ENCODE measurements around the gene HSPB6. TPM values are rescaled to one million over a fixed set of nuclear protein-coding genes. Genes with fewer than 3 reads are reported as not detected.

Gene HSPB6
- total and polyA plus RNA-seq, 7 donors = 4.4 to 275 (median 59.4) TPM

DNA sequence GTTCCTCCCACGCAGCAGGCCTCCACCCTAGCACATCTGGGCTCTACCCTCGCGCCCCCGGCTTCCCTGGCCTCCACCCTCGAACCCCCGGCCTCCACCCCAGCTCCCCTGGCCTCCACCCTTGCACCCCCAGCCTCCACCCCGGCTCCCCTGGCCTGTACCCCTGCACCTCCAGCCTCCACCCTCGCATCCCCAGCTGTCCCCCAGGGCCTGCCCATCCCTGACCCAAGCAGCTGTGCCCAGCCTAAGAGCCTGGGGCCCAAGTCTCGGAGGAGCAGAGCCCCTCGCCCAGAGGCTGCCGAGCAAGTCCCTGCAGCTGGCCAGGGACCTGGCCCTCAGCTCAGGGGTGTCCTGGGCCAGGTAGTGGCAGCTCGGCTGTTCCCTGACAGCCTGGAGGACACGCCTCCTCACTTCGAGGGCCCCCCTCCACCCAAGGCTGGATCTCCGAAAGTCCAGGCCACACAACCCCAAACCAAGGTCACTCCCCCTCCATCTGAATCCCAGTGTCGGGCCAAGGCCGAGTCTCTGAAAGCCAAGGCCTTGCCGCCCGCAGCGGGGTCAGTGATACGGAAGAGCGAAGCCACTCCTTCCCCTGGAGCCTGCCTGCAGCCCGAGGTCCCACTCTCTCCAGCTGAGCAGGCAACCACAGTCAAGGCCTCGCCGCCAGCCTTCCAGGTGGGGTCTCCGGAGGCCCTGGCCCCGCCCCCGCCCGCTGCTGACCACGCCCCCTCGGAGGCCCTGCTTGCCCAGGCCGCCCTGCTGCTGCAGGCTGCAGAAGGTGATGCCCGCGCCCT lies 10.7 kb upstream of the HSPB6 start:
- intact Hi-C loops (cut with DNase I) = no loop called here
- peaks cover 0 to 11% (median 0%) of the 10 kb centered on the region in 4 donors for H3K4me1 ChIP-seq
- no peaks in the 10 kb centered on the region for H3K9me3 ChIP-seq
- H3K36me3 ChIP-seq = peaks cover 0 to 36% (median 7%) of the 10 kb centered on the region in 4 donors
- no peak overlapping the region for H3K4me3 ChIP-seq
- whole genome bisulfite sequencing, 2 donors = 79 to 89% methylated on average over 34 of the region's 34 CpGs
- DNase-seq = no peak
- no peaks in the 10 kb centered on the region for H3K27me3 ChIP-seq
- H3K27ac ChIP-seq = no peak overlapping the region
- TF ChIP-seq POLR2AphosphoS5 (IDR thresholded peaks at IDR 0.05) = no peak
- no peak for TF ChIP-seq EP300 (IDR thresholded peaks at IDR 0.05)
- no peak for TF ChIP-seq POLR2A (IDR thresholded peaks at IDR 0.05)
- TF ChIP-seq, protein P1, sequence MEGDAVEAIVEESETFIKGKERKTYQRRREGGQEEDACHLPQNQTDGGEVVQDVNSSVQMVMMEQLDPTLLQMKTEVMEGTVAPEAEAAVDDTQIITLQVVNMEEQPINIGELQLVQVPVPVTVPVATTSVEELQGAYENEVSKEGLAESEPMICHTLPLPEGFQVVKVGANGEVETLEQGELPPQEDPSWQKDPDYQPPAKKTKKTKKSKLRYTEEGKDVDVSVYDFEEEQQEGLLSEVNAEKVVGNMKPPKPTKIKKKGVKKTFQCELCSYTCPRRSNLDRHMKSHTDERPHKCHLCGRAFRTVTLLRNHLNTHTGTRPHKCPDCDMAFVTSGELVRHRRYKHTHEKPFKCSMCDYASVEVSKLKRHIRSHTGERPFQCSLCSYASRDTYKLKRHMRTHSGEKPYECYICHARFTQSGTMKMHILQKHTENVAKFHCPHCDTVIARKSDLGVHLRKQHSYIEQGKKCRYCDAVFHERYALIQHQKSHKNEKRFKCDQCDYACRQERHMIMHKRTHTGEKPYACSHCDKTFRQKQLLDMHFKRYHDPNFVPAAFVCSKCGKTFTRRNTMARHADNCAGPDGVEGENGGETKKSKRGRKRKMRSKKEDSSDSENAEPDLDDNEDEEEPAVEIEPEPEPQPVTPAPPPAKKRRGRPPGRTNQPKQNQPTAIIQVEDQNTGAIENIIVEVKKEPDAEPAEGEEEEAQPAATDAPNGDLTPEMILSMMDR (IDR thresholded peaks at IDR 0.05) = no peak

GRCh38 chr19:35766571-35767104 lies 9.8 kb upstream of the HSPB6 start:
- peaks cover 0 to 44% (median 12%) of the 10 kb centered on the region in 4 donors for H3K36me3 ChIP-seq
- H3K9me3 ChIP-seq = no peaks in the 10 kb centered on the region
- intact Hi-C loops (cut with DNase I) = no loop called here
- H3K4me3 ChIP-seq = no peak overlapping the region
- no peak for TF ChIP-seq POLR2A (IDR thresholded peaks at IDR 0.05)
- TF ChIP-seq, protein P1 (IDR thresholded peaks at IDR 0.05) = no peak
- WGBS, 2 donors = 88 to 90% methylated on average over 11 of the region's 11 CpGs
- no peak for DNase-seq
- H3K4me1 ChIP-seq = peaks cover 0 to 11% (median 0%) of the 10 kb centered on the region in 4 donors
- no peaks in the 10 kb centered on the region for H3K27me3 ChIP-seq
- H3K27ac ChIP-seq = no peak overlapping the region

DNA sequence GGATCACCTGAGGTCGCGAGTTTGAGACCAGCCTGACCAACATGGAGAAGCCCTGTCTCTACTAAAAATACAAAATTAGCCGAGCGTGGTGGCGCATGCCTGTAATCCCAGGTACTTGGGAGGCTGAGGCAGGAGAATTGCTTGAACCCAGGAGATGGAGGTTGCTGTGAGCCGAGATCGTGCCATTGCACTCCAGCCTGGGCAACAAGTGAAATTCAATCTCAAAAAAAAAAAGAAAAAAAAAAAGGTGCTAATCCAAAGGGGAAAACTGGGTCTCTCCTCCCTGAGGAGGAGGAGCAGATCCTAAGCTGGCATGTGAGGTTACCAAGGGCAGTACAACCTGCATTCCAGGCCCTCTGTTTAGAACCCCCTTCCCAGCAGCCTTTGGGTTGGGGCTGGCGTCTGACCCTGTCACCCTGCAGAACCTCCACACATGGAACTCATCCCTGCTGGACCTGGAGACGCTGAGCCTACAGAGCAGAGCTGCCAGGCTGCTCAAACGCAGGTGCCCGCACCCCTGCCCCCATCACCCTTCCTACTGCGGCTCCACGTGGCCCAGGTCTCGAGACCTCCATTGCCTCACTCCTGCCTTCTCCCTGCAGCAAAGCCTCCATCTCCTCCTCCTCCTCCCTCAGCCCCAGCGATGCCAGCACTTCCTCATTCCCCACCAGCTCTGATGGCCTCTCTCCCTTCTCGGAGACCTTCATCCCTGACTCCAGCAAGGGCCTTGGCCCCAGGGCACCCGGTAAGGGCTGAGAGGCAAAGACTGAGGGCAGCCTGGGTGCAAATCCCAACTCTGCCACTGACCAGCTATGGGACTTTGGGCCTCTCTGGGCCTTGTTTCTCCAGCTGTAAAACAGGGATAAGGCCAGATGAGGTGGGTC lies 7.8 kb upstream of the HSPB6 start:
- no peak for DNase-seq
- H3K27ac ChIP-seq = no peak overlapping the region
- peaks cover 0 to 59% (median 12%) of the 10 kb centered on the region in 4 donors for H3K36me3 ChIP-seq
- H3K27me3 ChIP-seq = no peaks in the 10 kb centered on the region
- TF ChIP-seq EP300 (IDR thresholded peaks at IDR 0.05) (no peak), POLR2A (IDR thresholded peaks at IDR 0.05) (no peak), POLR2AphosphoS5 (IDR thresholded peaks at IDR 0.05) (no peak)
- TF ChIP-seq, protein P1 (IDR thresholded peaks at IDR 0.05) = no peak
- no peaks in the 10 kb centered on the region for H3K9me3 ChIP-seq
- intact Hi-C loops (cut with DNase I) = no loop called here
- no peak overlapping the region for H3K4me3 ChIP-seq
- peaks cover 0 to 19% (median under 1%) of the 10 kb centered on the region in 4 donors for H3K4me1 ChIP-seq
- 94 to 97% methylated on average over 17 of the region's 17 CpGs for WGBS, 2 donors

GRCh38 chr19:35760711-35761349 lies 4.0 kb upstream of the HSPB6 start:
- H3K27ac ChIP-seq = no peak overlapping the region
- no peak overlapping the region for H3K4me3 ChIP-seq
- 96 to 98% methylated on average over 4 of the region's 4 CpGs for WGBS, 2 donors
- H3K27me3 ChIP-seq = no peaks in the 10 kb centered on the region
- TF ChIP-seq, protein P1 (IDR thresholded peaks at IDR 0.05) = no peak
- TF ChIP-seq EP300 (IDR thresholded peaks at IDR 0.05) = no peak
- no peak for TF ChIP-seq POLR2AphosphoS5 (IDR thresholded peaks at IDR 0.05)
- no peak for TF ChIP-seq POLR2A (IDR thresholded peaks at IDR 0.05)
- H3K9me3 ChIP-seq = no peaks in the 10 kb centered on the region
- H3K4me1 ChIP-seq = peaks cover 0 to 39% (median 27%) of the 10 kb centered on the region in 4 donors
- H3K36me3 ChIP-seq = peaks cover 0 to 55% (median 12%) of the 10 kb centered on the region in 4 donors
- DNase-seq = no peak
- intact Hi-C loops (cut with DNase I) = no loop called here

All from sigmoid colon (tissue), 7 donors.